Mucosa of descending colon (tissue), 3 donors: ENCODE data around the gene PPP1R9A. TPM values are rescaled to one million over a fixed set of nuclear protein-coding genes. Genes with fewer than 3 reads are reported as not detected.

Experiments
- ATAC-seq: fragments of 200-7000 bp; cut with Tn5 transposase; one replicate; pipeline ENCODE4 v1.9.1; 2020; ENCODE audit warnings: mild to moderate bottlenecking, moderate library complexity
- DNase-seq, 3 donors: peaks; one replicate each; pipeline ENCODE4 v3.0.0-alpha.2; 2020
- H3K36me3 ChIP-seq: fragments of 200-600 bp; one replicate; pipeline ENCODE4 v1.8.0; 2021; ENCODE audit warnings: low read depth, mild to moderate bottlenecking
- H3K4me1 ChIP-seq: fragments of 200-600 bp; one replicate; pipeline ENCODE4 v1.8.0; 2021; ENCODE audit warnings: low read depth, mild to moderate bottlenecking
- H3K4me3 ChIP-seq: fragments of 200-600 bp; one replicate; pipeline ENCODE4 v1.8.0; 2021; ENCODE audit warnings: mild to moderate bottlenecking
- H3K9me3 ChIP-seq: fragments of 200-600 bp; one replicate; pipeline ENCODE4 v1.8.0; 2021; ENCODE audit warnings: mild to moderate bottlenecking
- intact Hi-C, 2 donors: fragments of 100-400 bp; cut with DNase I in 1 of 2; cut with micrococcal nuclease in 1 of 2; formaldehyde crosslinking; loops; one replicate each; pipeline versions ENCODE4 v1.11.0 to v1.11.1; 2022; cut with DNase I, micrococcal nuclease
- total RNA-seq, 3 donors: library from RNA; stranded (reverse); fragmentation: NEBNext Ultra II Directional in 2 of 3; extraction: Animal tissue kit (Norgen Biotek cat#: 25700) in 2 of 3; gene quantifications; one replicate each; pipeline versions ENCODE4 v1.2.1 to v1.2.4, GENCODE V29; 2021 to 2023
- TF ChIP-seq, protein P1 (sequence below): fragments of 200-600 bp; IDR thresholded peaks from one replicate; pipeline ENCODE4 v1.8.0; 2022; ENCODE audit warnings: antibody characterized with exemption, mild to moderate bottlenecking
- donor health status: DM: no; HTN: no; CAD: no; lungs with moderate emphysema.
- donor health status: DM: no; HTN: no; CAD: no.
- donor health status: DM: no; HTN: yes; CAD: no.

PPP1R9A gene
- total RNA-seq, 3 donors from 2014 or later: 17.8 to 48.9 (median 30.8) TPM

GRCh38 chr7:95321720-95322119 lies 414.3 kb downstream of the PPP1R9A start:
- Histone ChIP-seq H3K4me3 (no peak overlapping the region), H3K4me1 (no peaks in the 10 kb centered on the region), H3K36me3 (no peaks in the 10 kb centered on the region), H3K9me3 (no peaks in the 10 kb centered on the region)
- no peak for ATAC-seq
- DNase-seq: no peak
- TF ChIP-seq, protein P1, sequence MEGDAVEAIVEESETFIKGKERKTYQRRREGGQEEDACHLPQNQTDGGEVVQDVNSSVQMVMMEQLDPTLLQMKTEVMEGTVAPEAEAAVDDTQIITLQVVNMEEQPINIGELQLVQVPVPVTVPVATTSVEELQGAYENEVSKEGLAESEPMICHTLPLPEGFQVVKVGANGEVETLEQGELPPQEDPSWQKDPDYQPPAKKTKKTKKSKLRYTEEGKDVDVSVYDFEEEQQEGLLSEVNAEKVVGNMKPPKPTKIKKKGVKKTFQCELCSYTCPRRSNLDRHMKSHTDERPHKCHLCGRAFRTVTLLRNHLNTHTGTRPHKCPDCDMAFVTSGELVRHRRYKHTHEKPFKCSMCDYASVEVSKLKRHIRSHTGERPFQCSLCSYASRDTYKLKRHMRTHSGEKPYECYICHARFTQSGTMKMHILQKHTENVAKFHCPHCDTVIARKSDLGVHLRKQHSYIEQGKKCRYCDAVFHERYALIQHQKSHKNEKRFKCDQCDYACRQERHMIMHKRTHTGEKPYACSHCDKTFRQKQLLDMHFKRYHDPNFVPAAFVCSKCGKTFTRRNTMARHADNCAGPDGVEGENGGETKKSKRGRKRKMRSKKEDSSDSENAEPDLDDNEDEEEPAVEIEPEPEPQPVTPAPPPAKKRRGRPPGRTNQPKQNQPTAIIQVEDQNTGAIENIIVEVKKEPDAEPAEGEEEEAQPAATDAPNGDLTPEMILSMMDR: no peak
- intact Hi-C loops: no loop called here

- intact Hi-C loops: no loop called here
- DNase-seq (no peak), ATAC-seq (no peak)
- H3K4me1 ChIP-seq: no peaks in the 10 kb centered on the region
- H3K9me3 ChIP-seq: no peaks in the 10 kb centered on the region
- H3K36me3 ChIP-seq: no peaks in the 10 kb centered on the region
- TF ChIP-seq, protein P1: no peak
- no peak overlapping the region for H3K4me3 ChIP-seq
Measured at GRCh38 chr7:95322396-95322795, 415.0 kb downstream of the PPP1R9A start.

GRCh38 chr7:95322854-95323253 lies 415.5 kb downstream of the PPP1R9A start:
- DNase-seq (no peak), ATAC-seq (no peak)
- Histone ChIP-seq H3K4me1 (no peaks in the 10 kb centered on the region), H3K4me3 (no peak overlapping the region), H3K9me3 (no peaks in the 10 kb centered on the region), H3K36me3 (no peaks in the 10 kb centered on the region)
- TF ChIP-seq, protein P1: no peak
- intact Hi-C loops: no loop called here

GRCh38 chr7:95323410-95324129 lies 416.2 kb downstream of the PPP1R9A start:
- DNase-seq: no peak
- H3K36me3 ChIP-seq: no peaks in the 10 kb centered on the region
- no peak for ATAC-seq
- intact Hi-C loops: no loop called here
- H3K9me3 ChIP-seq: no peaks in the 10 kb centered on the region
- TF ChIP-seq, protein P1: no peak
- no peaks in the 10 kb centered on the region for H3K4me1 ChIP-seq
- H3K4me3 ChIP-seq: no peak overlapping the region

DNA sequence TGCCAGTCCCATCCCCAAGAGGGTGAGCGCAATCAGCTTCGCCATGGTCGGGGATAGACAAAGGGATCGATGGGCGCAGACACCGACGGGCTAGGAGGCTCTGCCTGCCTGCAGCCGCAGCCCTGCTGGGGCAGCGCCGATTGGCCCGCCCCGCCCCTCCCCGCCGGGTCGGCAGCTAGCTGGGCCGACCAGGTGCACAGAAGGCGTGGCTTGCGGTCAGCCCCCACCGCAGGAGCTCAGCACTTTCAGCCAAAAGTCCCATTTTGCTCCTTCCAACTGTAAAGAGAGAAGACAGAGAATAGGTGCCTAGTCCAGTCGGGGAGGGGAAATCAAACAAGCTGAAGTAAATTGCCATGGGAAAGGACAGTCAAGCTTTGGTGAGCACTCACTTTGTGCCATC lies 417.0 kb downstream of the PPP1R9A start, which contains the start of gene PON1:
Gene PON1, minus strand, starts transcription at position 102 of the 400 bp plus-strand sequence. Its CDS starts 57 bp downstream, at position 45.
- intact Hi-C loops: no loop called here
- TF ChIP-seq, protein P1: no peak
- Histone ChIP-seq H3K9me3 (no peaks in the 10 kb centered on the region), H3K4me3 (no peak within 1 kb of the TSS), H3K36me3 (no peaks in the 10 kb centered on the region), H3K4me1 (no peaks in the 10 kb centered on the region)
- ATAC-seq: peak; percentile 76
- peak; percentile 29 to 45 (median 38) for DNase-seq
